ENCODE measurements around the gene IL17C.
A peak's percentile ranks its signal among the peaks of the same experiment; 100 is the strongest.

IL17C gene

DNA sequence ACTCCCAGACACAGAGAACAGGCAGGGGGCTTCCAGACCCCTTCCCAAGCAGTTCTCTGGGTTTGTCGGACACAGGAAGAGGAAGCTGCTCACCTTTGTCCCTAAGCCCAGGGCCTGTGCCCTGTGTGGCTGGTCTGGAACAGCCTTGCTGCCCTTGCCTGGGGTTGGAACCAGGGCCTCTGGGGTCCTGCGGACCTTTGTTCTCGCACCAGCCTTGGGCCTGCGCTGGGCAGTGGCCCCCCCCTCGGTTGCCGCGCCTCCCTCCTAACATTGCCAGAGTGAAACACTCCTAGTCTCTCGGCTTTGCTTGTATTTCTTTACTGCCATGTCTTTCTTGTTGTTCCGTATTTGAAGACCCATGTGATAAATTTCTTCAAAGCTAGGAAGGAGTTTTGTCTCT, 8.5 kb upstream of the IL17C start:
- no peak for DNase-seq

DNA sequence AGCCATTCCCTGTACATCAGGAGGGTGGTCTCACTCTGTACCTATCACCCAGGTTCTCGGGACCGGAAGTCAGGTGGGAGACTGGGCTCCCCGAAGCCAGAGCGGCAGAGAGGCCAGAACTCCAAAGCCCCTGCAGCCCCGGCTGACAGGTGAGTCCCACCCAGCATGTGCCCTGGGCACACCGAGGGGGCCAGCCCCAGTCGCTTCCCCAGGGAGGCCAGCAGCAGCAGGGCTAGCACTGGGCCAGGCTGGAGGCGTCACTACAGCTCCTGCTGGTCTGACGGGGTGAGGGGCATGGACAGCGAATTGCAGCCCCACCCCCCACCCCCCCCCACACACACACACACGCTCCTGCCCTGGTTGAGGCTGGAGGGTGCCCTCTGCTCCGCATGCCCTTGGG, 7.9 kb upstream of the IL17C start:
- DNase-seq = no peak

DNA sequence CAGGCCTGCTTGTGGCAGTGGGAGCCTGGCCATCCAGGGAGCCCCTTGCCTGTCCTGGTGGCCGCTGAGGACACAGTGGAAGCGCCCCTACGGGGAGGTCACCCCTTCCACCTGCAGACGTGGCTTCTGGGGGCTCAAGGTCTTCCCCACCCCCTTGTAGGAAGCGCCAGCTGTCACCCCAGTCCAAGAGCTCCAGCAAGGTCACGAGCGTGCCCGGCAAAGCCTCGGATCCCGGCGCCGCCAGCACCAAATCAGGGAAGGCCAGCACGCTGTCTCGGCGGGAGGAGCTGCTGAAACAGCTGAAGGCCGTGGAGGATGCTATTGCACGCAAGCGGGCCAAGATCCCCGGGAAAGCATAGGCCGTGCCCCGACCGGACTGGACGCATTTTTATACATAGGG, 7.4 kb upstream of the IL17C start:
- no peak for DNase-seq

DNA sequence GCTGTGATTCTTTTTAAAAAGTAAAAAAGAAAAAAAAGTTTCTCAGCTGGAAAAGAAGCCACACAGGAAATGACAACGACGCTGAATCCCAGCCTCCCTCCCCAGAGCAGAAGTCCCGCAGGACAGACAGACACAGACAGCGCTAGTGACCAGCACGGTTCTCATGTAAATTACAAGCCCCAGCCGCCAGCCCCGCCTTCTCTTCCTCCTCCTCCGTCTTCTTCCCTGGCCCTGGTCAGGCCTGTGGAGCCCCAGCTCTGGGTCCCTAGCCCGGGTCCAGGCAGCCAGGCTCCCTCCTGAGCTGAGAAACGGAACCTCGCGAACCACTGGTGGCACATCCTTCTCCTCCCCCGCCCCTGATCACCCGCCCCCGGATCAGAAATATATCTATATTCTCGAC, 7.0 kb upstream of the IL17C start:
- no peak for DNase-seq

DNA sequence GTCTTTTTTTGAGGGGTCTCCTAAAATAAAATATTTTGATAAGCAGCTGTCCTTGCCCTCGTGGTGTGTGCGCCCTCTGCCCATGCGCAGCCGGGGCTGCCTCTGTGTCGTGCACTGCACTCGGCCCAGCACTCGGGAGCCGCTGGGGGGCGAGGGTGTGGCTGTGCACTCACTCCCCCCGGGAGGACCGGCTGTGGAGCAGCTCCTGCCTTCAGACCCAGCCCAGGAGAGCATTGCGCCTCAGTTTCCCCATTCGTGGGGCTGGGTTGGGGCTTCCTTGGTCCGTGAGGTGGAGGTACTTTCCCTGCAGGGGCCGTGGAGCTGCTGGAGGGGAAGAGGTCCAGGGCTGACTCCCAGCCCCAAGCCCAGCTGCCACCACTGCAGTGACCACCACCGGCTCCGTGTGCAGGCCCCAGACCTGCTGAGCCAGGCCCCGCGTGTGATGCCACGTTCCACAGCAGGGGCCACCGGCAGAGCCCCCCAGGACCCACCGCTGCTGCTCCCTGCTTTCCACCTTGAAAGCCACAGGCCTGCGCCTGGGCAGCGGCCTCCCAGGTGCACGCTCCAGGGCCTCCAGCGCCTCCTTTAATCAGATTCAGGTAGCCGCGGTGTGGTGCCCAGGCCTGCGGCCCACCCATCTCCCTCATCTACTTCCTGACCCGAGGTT, 6.3 kb upstream of the IL17C start:
- no peak for DNase-seq

DNA sequence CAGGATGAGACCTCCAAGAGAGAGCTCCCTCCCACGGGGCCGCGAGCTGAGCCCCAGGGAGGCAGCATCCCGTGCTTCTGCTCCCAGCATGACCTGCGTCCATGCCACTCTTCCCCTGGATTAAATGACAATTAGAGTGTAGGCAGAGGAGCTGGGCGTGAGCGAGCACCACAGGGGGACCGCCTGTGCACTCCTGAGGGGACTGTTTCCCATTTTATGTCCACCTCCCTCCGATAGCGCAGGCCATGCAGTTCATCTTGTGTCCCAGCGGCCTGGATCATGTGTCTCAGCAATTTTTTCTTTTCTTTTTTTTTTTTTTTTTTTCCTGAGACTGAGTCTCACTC, 5.8 kb upstream of the IL17C start:
- DNase-seq = no peak

DNA sequence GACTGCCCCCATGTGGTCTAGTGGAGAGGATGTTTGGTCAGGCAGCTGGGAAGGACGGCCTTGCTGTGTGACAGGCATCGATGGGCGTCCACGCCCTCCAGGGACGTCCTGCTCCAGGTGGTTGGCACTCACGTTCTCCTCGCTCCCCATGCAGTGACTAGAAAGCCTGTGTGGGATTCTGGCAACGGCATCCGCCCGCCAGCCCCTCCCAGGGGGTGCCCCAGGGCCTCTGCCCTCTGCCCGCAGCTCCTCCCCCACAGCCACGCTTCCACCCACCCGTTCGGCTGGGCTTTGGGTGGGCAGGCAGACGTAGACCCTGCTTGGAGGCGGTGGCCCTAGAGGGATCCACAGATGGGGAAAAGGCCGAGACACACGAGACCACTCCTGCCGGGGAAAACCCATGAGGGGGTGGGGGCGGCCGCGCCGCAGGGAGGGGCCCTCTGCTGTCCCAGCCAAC, 4.7 kb upstream of the IL17C start:
- peak; percentile 71 for DNase-seq

DNA sequence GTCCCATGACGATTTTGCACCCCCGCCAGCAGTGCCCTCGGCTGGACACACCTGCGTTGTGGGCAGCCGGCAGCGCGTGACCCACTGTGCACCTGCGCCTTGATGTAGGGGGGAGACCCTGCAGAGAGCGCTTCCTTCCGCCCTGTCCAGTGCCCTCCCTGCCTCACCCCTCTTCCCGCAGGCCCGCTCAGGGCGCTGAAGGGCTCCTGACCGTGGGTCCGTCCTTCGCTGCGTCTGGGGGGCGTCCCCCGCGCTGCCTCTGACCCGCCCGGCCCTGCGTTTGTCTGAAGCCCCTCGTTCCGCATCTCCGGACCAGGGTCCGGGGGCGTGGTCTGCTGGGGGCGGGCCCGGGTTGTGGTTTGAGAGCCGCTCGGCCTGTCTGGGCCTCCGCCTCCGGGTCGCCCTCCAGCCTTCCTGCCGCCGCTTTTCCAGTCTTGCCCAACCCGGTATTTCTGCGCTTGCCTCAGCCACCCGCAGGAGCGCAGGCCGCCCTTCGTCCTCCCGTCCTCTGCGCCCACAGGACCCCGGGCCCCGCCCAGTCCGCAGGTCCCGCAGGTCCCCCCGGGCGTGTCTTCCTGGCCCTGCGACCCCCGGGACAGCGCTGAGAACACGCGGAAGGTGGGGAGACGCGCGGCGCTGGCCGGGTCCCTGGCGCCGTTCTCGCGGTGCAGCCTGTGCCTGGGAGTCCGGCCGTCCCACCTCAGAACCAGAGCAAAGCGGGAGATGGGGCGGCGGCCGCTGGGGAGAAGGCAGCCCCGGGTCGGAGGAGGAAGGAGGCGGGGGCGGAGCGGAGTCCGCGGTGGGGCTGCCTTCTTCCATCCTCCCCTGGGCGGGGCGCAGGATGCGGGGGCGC, 4.0 kb upstream of the IL17C start:
- DNase-seq = peak; percentile 77

DNA sequence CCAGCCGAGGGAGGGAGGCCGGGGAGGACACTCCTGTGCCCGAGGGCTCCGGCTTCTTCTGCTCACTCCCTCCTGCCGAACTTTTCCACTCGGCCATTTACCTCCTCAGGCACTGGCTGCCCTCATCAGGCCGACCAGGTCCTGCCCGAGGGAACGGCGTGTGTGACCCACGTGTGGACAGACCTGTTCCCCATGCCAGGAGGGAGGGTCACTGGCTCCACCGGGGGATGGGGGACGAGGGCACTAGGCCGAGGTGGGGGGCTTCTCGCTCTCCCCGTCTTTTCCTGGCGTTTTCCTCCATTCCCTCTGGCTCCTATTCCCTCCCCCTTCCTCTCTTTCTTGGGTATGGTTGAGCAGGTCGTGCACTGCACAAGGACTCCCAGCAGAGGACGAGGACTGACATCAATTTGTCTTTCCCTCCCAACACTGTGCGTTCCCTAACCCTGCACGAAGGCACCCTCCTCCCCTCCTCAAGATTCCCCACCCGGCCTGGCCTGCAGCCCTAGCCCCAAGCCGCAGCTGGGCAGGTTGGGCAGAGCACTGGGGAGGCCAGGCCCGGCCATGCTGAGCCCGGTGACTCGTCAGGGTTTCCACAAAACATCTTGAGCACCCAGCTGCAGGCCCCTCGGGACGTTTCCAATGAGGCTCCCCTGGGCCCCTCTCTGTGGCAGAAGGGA, 3.2 kb upstream of the IL17C start:
- no peak for DNase-seq

DNA sequence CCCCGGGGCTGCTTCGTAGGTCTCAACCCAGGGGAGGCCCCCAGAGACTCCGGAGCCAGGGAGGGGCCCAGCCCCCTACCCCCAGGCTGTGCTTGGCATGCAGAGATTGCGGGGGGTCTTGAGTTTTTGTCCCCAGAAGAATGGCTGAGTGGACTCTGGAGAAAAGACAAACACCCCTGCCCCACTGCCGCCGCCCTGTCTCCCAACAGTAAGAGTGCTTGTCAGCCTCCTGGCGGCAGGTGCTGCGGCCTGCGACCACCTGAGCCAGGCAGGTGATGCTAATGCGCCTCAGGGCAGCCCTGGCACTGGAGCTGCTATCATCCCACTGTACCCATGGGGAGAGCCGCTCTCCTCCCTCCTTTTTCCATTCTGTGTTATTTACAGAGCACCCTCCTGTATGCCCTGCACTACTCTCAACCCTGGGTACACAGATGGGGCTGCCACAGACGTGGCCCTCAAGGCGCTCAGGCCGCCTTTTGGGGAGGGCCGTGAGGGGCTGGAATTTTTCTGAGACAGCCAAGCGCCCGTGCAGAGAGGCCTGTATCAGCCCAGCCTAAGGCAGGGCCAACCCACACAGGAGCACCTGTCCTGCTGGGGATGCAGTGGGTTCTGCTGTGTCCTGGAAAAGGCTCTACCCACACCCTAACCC, 2.6 kb upstream of the IL17C start:
- DNase-seq = no peak

DNA sequence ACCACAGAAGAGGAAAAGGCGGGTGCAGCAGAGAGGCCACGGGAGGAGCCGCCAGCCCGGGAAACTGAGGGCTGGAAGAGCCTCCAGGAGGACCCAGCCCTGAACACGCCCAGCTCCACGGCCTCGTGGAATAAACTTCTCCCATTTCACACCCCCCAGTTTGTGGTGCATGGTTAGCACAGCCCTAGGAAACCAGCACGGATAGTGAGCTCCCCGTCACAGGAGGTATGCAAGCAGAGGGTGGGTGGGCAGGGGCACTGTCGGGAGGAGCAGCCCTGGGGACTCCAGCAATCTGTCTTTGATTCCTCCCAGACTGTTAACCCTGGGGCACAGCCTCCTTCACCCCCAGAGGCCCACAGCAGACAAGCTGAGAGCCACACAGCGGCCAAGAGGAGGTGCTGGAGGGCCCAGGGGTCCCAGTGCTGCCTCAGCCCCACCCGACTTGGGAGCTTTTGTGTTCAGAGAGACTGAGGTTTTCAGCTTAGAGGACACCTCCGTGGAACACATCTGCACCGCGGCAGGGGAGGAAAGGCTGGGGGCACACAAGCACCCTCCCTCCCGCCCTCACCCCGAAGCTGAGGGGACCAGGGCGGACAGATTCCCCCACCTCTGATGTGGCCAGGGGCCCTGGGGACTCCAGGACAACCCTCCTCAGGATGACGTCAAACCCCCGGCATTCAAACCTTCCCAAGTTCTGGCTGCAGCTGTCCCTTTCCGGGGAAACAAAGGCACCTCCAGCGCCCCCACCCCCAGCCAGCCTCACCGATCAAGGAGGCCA, 1.7 kb upstream of the IL17C start:
- DNase-seq = no peak

DNA sequence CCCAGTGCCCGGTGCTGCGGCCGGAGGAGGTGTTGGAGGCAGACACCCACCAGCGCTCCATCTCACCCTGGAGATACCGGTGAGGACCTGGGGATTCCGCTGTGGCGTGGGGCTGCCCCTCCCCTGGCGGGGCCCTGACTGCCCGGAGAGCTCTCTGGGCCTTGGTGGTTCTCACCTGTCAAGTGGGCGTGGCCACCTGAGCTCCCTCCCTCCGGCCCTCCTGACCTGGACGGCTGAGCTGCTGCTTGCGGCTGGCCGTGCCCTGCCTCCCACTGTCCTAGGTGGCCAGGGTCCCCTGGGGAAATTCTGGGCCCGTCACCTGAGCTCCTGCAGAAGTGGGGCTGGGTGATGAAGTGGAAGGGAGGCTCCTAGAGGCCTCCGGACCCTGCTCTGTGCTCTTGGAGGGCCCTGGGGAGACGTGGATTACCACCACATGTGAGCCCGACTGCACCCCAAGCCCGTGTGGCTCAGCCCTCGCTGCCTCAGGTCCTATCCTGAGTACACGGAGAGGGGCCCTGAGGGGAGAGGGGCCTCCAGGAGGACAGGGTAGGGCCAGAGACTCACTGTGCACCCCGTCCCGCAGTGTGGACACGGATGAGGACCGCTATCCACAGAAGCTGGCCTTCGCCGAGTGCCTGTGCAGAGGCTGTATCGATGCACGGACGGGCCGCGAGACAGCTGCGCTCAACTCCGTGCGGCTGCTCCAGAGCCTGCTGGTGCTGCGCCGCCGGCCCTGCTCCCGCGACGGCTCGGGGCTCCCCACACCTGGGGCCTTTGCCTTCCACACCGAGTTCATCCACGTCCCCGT, 1.1 kb downstream of the IL17C start:
- no peak for DNase-seq

DNA sequence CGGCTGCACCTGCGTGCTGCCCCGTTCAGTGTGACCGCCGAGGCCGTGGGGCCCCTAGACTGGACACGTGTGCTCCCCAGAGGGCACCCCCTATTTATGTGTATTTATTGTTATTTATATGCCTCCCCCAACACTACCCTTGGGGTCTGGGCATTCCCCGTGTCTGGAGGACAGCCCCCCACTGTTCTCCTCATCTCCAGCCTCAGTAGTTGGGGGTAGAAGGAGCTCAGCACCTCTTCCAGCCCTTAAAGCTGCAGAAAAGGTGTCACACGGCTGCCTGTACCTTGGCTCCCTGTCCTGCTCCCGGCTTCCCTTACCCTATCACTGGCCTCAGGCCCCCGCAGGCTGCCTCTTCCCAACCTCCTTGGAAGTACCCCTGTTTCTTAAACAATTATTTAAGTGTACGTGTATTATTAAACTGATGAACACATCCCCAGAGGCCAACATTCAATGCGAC, 1.7 kb downstream of the IL17C start:
- no peak for DNase-seq

DNA sequence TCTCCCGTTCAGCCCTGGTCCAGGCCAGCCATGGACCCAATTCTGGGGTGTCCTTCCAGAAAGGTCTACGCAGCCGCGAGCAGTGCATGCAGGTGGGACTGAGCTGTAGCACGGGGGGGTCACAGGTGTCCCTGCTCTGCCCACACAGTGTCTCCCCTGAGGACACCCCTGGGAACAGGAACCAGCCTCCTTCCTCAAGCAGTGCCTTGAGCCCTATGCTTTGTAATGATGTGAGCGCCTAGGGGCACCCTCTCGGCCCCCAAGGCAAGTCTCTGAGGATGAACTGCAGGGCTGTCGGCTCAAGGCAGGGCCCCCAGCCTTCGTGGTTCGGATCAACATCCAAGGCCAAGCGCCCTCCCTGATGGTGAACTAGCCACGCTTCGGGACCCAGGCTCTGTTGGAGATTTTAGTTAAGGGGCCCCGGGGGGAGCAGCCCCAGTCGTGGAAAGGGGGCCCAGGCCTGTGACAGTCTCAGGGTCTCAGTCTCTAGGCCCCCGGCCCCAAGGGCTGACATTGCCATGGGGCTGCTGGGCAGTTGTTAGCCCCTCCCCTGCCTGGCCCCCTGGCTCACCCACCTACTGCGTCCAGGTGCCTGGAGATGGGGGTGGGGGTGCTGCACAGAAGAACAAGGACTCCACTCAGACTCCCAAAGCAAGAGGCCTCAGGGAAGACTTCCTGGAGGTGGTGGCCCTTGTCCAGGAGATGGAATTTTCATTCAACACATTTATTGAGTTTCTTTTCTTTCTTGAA, 2.3 kb downstream of the IL17C start:
- no peak for DNase-seq

DNA sequence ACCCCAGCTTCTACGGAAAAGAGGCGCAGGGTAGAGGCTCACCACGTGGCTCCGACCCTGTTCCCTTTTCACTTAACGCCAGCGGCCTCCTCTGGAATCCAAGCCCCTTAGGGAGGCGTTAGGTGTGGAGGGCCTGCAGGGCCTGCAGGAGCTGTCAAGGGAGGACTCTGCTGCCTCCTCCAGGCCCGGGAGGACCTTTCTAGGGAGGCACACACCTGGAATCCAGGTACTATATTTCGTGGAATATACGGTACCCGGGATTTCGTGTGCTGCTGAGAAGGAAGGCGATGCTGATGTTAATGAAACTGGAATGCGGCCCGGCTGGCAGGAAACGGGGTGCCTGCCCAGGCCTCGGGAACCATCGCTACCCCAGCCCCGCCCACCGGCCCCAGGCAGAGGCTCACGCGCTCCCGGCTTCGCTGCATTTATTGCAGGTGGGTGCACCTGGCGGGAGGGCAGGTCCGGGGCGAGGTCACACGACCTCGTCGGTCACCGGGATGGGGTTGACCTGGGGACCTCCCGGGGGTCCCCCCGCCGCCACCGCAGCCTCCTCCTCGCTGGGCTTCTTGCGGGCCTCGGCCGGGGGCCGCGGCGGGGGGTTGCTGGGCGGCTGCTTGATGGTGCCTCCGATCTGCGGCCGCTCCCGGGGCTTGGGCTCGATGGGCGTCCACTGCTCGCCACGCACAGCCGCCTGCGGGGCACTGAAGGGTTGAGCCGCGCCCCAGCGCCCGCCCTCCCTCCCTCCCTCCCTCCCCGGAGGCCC, 4.7 kb downstream of the IL17C start:
- DNase-seq = no peak

DNA sequence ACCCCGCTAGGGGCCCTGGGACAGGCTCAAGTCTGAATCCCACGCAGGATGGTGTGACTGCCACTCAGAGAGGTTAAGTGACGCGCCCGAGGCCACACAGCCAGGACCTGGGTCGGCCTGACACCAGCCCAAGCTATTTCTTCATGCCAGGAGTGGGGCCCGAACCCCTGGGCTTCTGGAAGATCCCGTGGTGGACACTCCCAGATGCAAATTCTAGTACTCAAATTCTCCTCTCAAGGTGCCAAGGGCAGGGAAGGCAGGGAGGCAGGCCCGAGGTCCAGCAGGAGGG, 5.2 kb downstream of the IL17C start:
- DNase-seq = no peak

DNA sequence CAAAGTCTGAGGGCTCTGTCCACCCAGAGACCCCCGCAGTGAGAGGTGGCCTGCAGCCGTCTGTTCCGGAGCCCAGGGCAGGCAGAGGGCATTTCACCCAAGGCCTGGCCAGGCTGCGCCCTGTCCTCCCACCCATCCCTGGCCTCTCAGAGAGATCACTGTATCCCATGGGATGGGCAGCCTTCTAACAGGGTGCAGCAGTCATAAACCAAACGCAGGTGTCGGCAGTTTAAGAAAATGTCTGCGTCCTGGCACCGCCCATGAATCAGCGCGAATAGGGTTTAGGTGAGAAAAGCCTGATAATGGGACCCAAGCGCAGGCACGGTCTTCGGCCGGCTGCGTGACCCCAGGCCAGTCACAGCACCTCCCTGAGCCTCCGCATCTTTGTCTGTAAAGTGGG, 7.1 kb downstream of the IL17C start:
- DNase-seq = no peak

DNA sequence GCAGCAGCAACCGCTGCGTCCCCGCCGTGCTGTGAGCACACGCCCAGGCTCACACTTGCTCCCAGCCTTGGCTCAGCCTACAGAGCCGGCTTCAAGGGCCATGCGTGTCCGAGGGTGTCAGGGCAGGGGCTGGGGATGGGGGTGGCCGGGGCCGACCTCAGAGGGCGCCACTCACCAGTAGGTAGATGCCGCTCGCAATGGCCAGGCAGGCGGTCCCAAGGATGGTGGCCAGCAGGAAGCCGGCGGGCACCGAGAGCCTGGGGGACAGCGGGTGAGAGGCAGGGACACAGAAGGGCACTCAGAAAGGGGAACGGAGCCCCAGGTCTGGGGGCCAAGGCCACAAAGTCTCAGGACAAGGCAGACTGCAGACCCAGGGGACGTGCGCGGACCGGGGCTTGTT, 7.6 kb downstream of the IL17C start:
- DNase-seq = no peak

DNA sequence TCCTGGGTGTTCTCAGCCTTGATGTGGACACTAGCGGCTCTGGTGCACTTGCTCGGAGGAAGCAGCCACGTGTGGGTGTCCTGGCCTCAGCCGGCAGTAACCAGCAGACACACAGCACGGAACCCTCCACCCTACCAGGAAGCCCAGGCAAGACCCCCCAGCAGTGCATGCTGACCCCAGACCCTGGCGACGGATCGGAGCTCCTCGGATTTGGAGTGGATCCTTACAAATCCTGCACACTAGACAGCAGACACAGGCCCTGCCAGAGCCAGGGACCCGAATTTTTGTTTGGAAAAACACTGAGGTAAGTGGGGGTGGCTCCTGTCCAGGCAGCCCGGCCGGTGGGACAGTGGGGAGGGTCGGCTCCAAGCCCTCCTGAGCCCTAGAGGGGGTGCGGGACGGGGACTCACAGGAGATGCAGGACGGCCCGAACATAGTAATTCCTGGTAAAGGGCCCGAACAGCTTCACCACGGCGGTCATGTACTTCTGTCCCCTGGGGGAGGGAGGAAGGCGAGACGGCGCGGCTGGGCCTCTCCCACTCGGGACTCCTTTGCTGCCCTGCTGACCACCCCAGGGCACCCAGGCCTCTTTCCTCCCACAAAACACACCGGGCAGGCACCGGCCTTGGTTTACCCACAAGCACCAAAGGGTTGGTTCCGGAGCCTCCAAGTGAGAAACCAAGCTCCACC, 8.1 kb downstream of the IL17C start:
- DNase-seq = no peak

Measured in hematopoietic multipotent progenitor cell treated with erythropoietin and hydrocortisone succinate and interleukin-3 and kit ligand, for 4 days (in vitro differentiated cells).